ENCODE data around the gene MACROH2A1. TPM values are rescaled to one million over a fixed set of nuclear protein-coding genes. Genes with fewer than 3 reads are reported as not detected.

MACROH2A1 gene
- total and polyA plus RNA-seq, 4 experiments from 2014 or later: 100 to 181 (median 108) TPM

DNA sequence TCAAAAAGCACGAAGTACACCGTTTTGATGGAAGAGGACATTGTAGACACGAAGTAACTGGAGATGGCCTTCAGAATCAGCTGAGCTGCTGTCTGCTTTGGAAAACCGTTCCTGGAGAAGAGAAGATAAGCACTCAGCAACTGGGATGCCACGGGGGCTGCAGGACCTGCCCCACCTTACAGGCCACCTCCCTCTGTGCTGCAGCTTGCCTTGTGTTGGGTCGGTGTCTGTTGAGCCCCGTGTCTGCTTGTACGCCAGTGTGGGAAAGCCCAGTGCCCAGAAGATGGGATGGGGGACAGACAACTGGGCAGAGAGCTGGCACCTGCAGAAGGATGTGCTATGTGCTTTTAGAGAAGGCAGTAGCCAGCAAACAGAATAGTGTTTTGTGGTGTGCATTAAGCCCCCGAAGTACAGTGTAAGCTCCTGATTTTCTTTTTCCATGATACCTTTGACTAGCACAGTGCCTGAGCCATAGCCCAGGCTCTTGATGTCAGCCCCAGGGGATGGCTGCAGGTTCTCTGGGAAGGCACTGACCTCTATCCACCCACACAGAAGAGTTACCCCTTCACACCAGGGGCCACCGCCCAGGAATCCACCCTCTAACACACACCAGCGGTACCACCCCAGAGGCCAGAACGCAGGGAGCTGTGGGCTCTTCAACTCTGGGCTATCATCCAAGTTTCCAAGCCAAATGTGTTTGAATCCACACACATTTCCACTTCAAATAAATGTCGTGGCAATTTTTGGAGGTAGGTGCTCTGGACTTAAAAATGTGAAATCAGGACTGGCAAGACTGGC is 63.8 kb downstream of the MACROH2A1 start:
- peaks cover 31 to 86% of the 10 kb centered on the region in 2 donors for H3K36me3 Mint-ChIP-seq

DNA sequence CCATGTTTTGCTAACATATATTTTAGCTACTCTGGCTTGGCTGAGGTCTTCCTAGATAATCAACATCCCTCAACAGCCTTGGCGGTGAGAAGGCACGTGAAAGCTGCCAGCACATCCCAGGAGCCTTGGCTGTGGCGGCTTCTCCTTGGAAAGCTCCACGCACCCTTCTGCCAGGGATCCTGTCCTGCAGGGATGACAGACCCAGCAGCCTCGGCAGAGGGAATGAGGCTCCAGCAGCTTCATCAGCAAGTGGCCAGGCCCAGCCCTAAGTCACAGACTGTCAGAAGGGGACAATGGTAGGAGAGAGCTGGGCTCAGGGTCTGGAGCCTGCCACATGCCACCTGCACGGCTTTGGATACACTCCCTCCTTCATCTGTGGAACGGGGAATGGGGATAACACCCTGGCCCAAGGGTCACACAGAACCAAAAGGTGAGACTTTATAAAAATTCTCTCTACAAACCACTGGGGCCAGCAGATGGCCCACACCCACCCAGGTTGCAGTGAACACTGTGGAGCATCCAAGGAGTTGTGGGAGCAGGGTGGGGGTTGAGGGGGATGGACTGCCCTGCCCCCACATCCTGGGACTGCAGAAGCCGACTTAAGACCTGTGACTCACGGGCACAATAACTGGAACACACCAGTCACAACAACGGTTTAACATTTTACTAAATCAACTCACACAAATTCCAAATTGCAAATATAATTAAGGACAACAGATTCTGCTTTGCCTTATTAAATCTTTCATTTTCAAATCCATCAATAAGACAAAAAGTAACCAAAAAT is 65.1 kb downstream of the MACROH2A1 start:
- Histone ChIP-seq H3K36me3 (ENCODE audit: insufficient read depth, low read length) (peaks cover 25% of the 10 kb centered on the region), H3K27ac (ENCODE audit: low read depth, low read length) (no peak overlapping the region), H3K4me1 (ENCODE audit: insufficient read depth, low read length) (no peaks in the 10 kb centered on the region), H3K4me3 (ENCODE audit: low read length in 2 of 2) (no peak overlapping the region), H3K9me3 (ENCODE audit: control insufficient read depth in 1 of 2, low read length in 2 of 2) (no peaks in the 10 kb centered on the region), H3K27me3 (ENCODE audit: insufficient read depth, low read length) (no peaks in the 10 kb centered on the region)
- ChIA-PET POLR2A (ENCODE audit: partially characterized antibody) (no interaction called here), CTCF (ENCODE audit: partially characterized antibody) (interaction anchor here (2.2 kb wide), 1 partner anchor 142 kb away, joined by 8 read pairs; no protein-coding TSS in a partner anchor)
- Mint-ChIP-seq H3K27me3 (no peaks in the 10 kb centered on the region), H3K9me3 (no peaks in the 10 kb centered on the region), H3K36me3 (peaks cover 23 to 78% of the 10 kb centered on the region in 2 donors), H3K27ac (peak overlapping the region in 1 of 7 donors; percentile 48), H3K4me1 (no peaks in the 10 kb centered on the region), H3K4me3 (no peak overlapping the region)
- intact Hi-C loops (cut with micrococcal nuclease): loop anchor here (5.0 kb wide), 1 partner anchor 417 kb away; no protein-coding TSS in a partner anchor
- DNase-seq: no peak

More for the DNA sequence above, 63.8 kb downstream of the MACROH2A1 start:
- peaks cover 33% of the 10 kb centered on the region for H3K36me3 ChIP-seq (ENCODE audit: insufficient read depth, low read length)
- CTCF ChIA-PET (ENCODE audit: partially characterized antibody): no interaction called here
- no peak overlapping the region for H3K4me3 Mint-ChIP-seq
- no peaks in the 10 kb centered on the region for H3K9me3 Mint-ChIP-seq
- intact Hi-C loops (cut with micrococcal nuclease): no loop called here
- no peaks in the 10 kb centered on the region for H3K27me3 ChIP-seq (ENCODE audit: insufficient read depth, low read length)
- no peak overlapping the region for H3K4me3 ChIP-seq (ENCODE audit: low read length in 2 of 2)
- DNase-seq: no peak
- H3K27ac Mint-ChIP-seq: no peak overlapping the region
- POLR2A ChIA-PET (ENCODE audit: partially characterized antibody): no interaction called here
- no peaks in the 10 kb centered on the region for H3K9me3 ChIP-seq (ENCODE audit: control insufficient read depth in 1 of 2, low read length in 2 of 2)
- H3K27ac ChIP-seq (ENCODE audit: low read depth, low read length): no peak overlapping the region
- H3K27me3 Mint-ChIP-seq: no peaks in the 10 kb centered on the region
- H3K4me1 Mint-ChIP-seq: no peaks in the 10 kb centered on the region
- H3K4me1 ChIP-seq (ENCODE audit: insufficient read depth, low read length): no peaks in the 10 kb centered on the region

DNA sequence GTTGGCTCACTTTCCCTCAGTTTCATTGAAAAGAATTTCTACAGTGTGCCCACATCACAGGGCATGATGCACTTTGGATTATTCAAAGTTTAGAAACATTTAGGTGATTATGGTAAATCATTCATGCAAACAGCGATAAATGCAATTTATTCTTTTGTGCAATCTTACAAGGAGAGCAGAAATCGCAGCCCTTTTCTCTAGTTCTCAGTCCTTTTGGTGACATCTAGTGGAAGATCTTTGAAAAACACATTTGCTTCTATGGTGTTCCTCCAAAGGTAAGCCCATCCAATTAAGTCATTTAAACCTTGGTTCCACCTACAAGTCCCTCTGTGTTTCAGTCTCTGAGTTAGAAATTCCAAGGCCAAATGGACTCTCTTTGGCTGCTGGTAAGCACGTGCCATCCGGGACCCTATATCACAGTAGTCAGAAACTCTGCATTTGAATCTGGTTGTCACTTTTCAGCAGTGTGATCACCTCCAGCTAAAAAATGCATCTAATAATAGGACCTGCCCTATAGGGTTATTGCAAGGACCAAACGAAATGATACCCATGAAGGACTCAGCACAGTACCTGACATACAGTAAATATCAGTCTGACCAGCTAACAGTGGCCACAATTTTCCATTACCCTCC is 66.4 kb downstream of the MACROH2A1 start:
- H3K36me3 ChIP-seq (ENCODE audit: insufficient read depth, low read length): peaks cover 12% of the 10 kb centered on the region
- H3K4me1 ChIP-seq (ENCODE audit: insufficient read depth, low read length): no peaks in the 10 kb centered on the region
- H3K9me3 ChIP-seq (ENCODE audit: control insufficient read depth in 1 of 2, low read length in 2 of 2): no peaks in the 10 kb centered on the region
- peak in 3 of 5 donors; percentile 13 to 20 (median 20) for DNase-seq
- no peak overlapping the region for H3K27ac ChIP-seq (ENCODE audit: low read depth, low read length)
- Mint-ChIP-seq H3K36me3 (peaks cover 23 to 70% of the 10 kb centered on the region in 2 donors), H3K9me3 (no peaks in the 10 kb centered on the region), H3K27ac (no peak overlapping the region), H3K27me3 (no peaks in the 10 kb centered on the region), H3K4me3 (no peak overlapping the region), H3K4me1 (peaks cover 0 to 2% (median 0%) of the 10 kb centered on the region in 4 donors)
- H3K4me3 ChIP-seq (ENCODE audit: low read length in 2 of 2): no peak overlapping the region
- ChIA-PET POLR2A (ENCODE audit: partially characterized antibody) (interaction anchor here (0.6 kb wide), 1 partner anchor 8 kb away, joined by 3 read pairs; no protein-coding TSS in a partner anchor), CTCF (ENCODE audit: partially characterized antibody) (interaction anchor here (1.1 to 2.2 kb wide), 2 partner anchors 10 to 141 kb away, joined by 3 to 8 read pairs; no protein-coding TSS in a partner anchor)
- H3K27me3 ChIP-seq (ENCODE audit: insufficient read depth, low read length): no peaks in the 10 kb centered on the region
- intact Hi-C loops (cut with micrococcal nuclease): loop anchor here (1.0 to 5.0 kb wide), 2 partner anchors 141 to 415 kb away; no protein-coding TSS in a partner anchor

DNA sequence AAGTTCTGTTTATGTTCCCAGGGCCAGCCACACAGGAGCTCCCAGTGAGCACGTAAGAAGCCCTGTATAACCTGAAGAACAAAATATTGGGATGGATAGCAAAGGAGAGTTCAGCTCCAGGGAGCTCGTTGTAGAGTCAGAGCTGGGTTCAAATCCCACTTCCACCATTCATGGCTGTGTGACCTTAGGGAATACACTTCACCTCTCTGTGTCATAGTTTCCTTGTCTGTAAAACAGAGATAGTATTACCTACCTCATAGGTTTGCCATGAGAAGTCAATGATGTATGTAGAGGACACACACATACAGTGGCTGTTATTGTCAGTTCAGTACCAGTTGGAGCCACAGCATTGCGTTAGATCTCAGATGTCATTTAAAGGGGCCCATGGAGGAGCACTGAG is 67.4 kb downstream of the MACROH2A1 start:
- Mint-ChIP-seq H3K27me3 (no peaks in the 10 kb centered on the region), H3K4me1 (peaks cover 0 to 2% (median under 1%) of the 10 kb centered on the region in 4 donors), H3K27ac (peak overlapping the region in 1 of 7 donors; percentile 43), H3K4me3 (no peak overlapping the region), H3K9me3 (no peaks in the 10 kb centered on the region), H3K36me3 (peaks cover 18 to 62% of the 10 kb centered on the region in 2 donors)
- Histone ChIP-seq H3K36me3 (ENCODE audit: insufficient read depth, low read length) (peaks cover 10% of the 10 kb centered on the region), H3K4me3 (ENCODE audit: low read length in 2 of 2) (no peak overlapping the region), H3K27ac (ENCODE audit: low read depth, low read length) (no peak overlapping the region), H3K27me3 (ENCODE audit: insufficient read depth, low read length) (no peaks in the 10 kb centered on the region), H3K9me3 (ENCODE audit: control insufficient read depth in 1 of 2, low read length in 2 of 2) (no peaks in the 10 kb centered on the region), H3K4me1 (ENCODE audit: insufficient read depth, low read length) (no peaks in the 10 kb centered on the region)
- no peak for DNase-seq
- ChIA-PET POLR2A (ENCODE audit: partially characterized antibody) (interaction anchor here (0.6 kb wide), 1 partner anchor 279 kb away, joined by 3 read pairs; no protein-coding TSS in a partner anchor), CTCF (ENCODE audit: partially characterized antibody) (interaction anchor here (2.2 kb wide), 1 partner anchor 140 kb away, joined by 8 read pairs; no protein-coding TSS in a partner anchor)
- intact Hi-C loops (cut with micrococcal nuclease): loop anchor here (1.0 to 5.0 kb wide), 2 partner anchors 140 to 414 kb away; no protein-coding TSS in a partner anchor

DNA sequence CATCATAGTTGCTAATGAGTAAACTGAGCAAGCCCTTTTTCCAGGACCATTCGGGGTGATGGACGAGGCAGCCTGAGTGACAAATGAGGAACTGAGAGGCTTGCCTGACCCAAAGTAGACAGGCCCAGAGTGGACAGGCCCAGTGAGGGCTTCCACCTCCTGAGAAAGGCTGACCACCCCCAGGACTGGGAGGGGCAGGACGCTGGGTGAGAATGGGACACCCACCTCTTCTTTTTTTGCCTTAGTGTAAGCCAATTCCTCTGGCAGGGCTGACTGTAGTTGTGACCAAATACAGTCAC is 68.3 kb downstream of the MACROH2A1 start:
- Histone ChIP-seq H3K9me3 (ENCODE audit: control insufficient read depth in 1 of 2, low read length in 2 of 2) (no peaks in the 10 kb centered on the region), H3K27me3 (ENCODE audit: insufficient read depth, low read length) (no peaks in the 10 kb centered on the region), H3K36me3 (ENCODE audit: insufficient read depth, low read length) (peaks cover 4% of the 10 kb centered on the region), H3K4me1 (ENCODE audit: insufficient read depth, low read length) (peaks cover 5% of the 10 kb centered on the region), H3K27ac (ENCODE audit: low read depth, low read length) (no peak overlapping the region), H3K4me3 (ENCODE audit: low read length in 2 of 2) (no peak overlapping the region)
- no peaks in the 10 kb centered on the region for H3K9me3 Mint-ChIP-seq
- H3K36me3 Mint-ChIP-seq: peaks cover 15 to 54% of the 10 kb centered on the region in 2 donors
- POLR2A ChIA-PET (ENCODE audit: partially characterized antibody): no interaction called here
- H3K4me3 Mint-ChIP-seq: no peak overlapping the region
- DNase-seq: no peak
- intact Hi-C loops (cut with micrococcal nuclease): loop anchor here (5.0 kb wide), 1 partner anchor 413 kb away; no protein-coding TSS in a partner anchor
- no peak overlapping the region for H3K27ac Mint-ChIP-seq
- peaks cover under 1 to 7% (median 3%) of the 10 kb centered on the region in 4 donors for H3K4me1 Mint-ChIP-seq
- no peaks in the 10 kb centered on the region for H3K27me3 Mint-ChIP-seq
- CTCF ChIA-PET (ENCODE audit: partially characterized antibody): no interaction called here

DNA sequence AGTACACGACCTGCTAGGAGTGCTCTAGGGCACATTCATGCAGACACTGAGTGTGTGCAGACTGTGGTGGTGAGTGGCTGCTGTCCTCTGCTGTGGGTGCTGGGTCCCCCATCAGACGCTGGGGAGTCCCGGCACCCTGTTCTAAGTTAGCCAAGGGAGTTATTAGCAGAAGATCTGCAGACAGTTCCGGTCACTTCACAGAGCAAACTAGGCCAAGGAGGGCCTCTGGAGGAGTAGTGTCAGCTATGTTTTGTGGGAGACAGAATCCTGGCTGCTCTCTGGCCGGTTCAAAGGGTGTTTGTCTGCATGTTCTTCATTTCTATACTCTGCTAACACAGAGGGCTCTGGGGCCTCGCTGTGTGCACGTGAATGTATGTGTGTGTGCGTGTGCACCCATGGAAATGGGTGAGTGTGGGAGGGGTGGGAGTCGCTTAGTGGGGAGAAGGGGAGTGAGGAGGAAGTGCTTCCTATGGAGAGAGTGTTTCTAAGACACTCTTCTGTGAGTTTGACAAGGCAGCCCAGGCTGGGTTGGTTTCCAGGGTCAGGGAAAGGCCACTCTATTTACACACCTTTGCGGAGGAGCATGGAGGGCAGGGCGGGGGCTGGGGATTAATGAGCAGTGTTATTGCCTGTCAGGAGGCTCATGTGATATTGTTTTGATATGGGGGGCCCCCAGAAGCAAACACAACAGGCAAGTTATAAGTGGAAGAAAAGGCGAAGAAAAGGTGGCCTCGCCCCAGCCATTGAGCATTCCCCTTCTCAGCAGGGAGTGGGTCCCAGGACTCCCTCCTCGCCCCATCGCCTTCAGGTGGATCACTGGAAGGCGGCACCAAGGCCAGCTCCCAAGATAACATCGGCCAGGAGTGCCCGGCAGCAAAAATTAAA is 68.9 kb downstream of the MACROH2A1 start:
- no peaks in the 10 kb centered on the region for H3K27me3 ChIP-seq (ENCODE audit: insufficient read depth, low read length)
- no peak overlapping the region for H3K4me3 ChIP-seq (ENCODE audit: low read length in 2 of 2)
- peaks cover 11% of the 10 kb centered on the region for H3K4me1 ChIP-seq (ENCODE audit: insufficient read depth, low read length)
- Mint-ChIP-seq H3K9me3 (no peaks in the 10 kb centered on the region), H3K36me3 (peaks cover 12 to 50% of the 10 kb centered on the region in 2 donors), H3K27me3 (no peaks in the 10 kb centered on the region), H3K4me1 (peaks cover 7 to 12% (median 8%) of the 10 kb centered on the region in 4 donors), H3K27ac (peak overlapping the region in 4 of 7 donors; percentile 51 to 85 (median 61)), H3K4me3 (no peak overlapping the region)
- ChIA-PET POLR2A (ENCODE audit: partially characterized antibody) (no interaction called here), CTCF (ENCODE audit: partially characterized antibody) (interaction anchor here (1.3 kb wide), 1 partner anchor 19 kb away, joined by 3 read pairs; no protein-coding TSS in a partner anchor)
- no peak for DNase-seq
- H3K9me3 ChIP-seq (ENCODE audit: control insufficient read depth in 1 of 2, low read length in 2 of 2): no peaks in the 10 kb centered on the region
- H3K36me3 ChIP-seq (ENCODE audit: insufficient read depth, low read length): peaks cover 4% of the 10 kb centered on the region
- intact Hi-C loops (cut with micrococcal nuclease): loop anchor here (5.0 kb wide), 1 partner anchor 413 kb away; no protein-coding TSS in a partner anchor
- H3K27ac ChIP-seq (ENCODE audit: low read depth, low read length): no peak overlapping the region

Data from CD4-positive, alpha-beta memory T cell (primary cell).